ELR (cell line): Measurements from ENCODE around the gene AASDH.

Experiments
- DNase-seq: peaks from one replicate; pipeline ENCODE4 v3.0.0-alpha.2; 2015; ENCODE audit warnings: low read depth

The AASDH gene

GRCh38 chr4:56315041-56315440, 72.2 kb downstream of the AASDH start:
- no peak for DNase-seq

- DNase-seq, result no peak
Measured at GRCh38 chr4:56314207-56314915, 72.9 kb downstream of the AASDH start.

GRCh38 chr4:56313132-56313531, 74.2 kb downstream of the AASDH start:
- DNase-seq, result no peak

GRCh38 chr4:56311299-56311975, 75.9 kb downstream of the AASDH start:
- DNase-seq, result no peak

- no peak for DNase-seq
Measured at GRCh38 chr4:56310401-56311125, 76.7 kb downstream of the AASDH start.

- DNase-seq, result no peak
Measured at GRCh38 chr4:56308384-56308783, 78.9 kb downstream of the AASDH start.

GRCh38 chr4:56307423-56307822, 79.9 kb downstream of the AASDH start:
- DNase-seq, result peak; percentile 11

- DNase-seq, result no peak
Measured at GRCh38 chr4:56305390-56305789, 81.9 kb downstream of the AASDH start.

GRCh38 chr4:56303921-56304320, 83.4 kb downstream of the AASDH start:
- no peak for DNase-seq

- DNase-seq, result no peak
Measured at GRCh38 chr4:56302760-56303159, 84.5 kb downstream of the AASDH start.

GRCh38 chr4:56301997-56302496, 85.2 kb downstream of the AASDH start:
- DNase-seq, result no peak

- peak; percentile 83 for DNase-seq
Measured at GRCh38 chr4:56301181-56301996, 85.9 kb downstream of the AASDH start.

GRCh38 chr4:56298236-56298635, 89.1 kb downstream of the AASDH start:
- DNase-seq, result no peak

- DNase-seq, result no peak
Measured at GRCh38 chr4:56297776-56298175, 89.5 kb downstream of the AASDH start.

- no peak for DNase-seq
Measured at GRCh38 chr4:56296526-56296925, 90.8 kb downstream of the AASDH start.

GRCh38 chr4:56293121-56293520, 94.2 kb downstream of the AASDH start:
- DNase-seq, result no peak

- DNase-seq, result no peak
Measured at GRCh38 chr4:56289934-56290333, 97.4 kb downstream of the AASDH start.

- DNase-seq, result no peak
Measured at GRCh38 chr4:56288663-56289062, 98.6 kb downstream of the AASDH start.
